ENCODE results near the gene TGFBR3. TPM values are rescaled to one million over a fixed set of nuclear protein-coding genes. Genes with fewer than 3 reads are reported as not detected.

TGFBR3 gene
- total and polyA plus RNA-seq, 2 of the 8 experiments (the other 6 are each of a cell fraction or from before 2014, with no cell fraction given) = 2.0 to 6.1 TPM

DNA sequence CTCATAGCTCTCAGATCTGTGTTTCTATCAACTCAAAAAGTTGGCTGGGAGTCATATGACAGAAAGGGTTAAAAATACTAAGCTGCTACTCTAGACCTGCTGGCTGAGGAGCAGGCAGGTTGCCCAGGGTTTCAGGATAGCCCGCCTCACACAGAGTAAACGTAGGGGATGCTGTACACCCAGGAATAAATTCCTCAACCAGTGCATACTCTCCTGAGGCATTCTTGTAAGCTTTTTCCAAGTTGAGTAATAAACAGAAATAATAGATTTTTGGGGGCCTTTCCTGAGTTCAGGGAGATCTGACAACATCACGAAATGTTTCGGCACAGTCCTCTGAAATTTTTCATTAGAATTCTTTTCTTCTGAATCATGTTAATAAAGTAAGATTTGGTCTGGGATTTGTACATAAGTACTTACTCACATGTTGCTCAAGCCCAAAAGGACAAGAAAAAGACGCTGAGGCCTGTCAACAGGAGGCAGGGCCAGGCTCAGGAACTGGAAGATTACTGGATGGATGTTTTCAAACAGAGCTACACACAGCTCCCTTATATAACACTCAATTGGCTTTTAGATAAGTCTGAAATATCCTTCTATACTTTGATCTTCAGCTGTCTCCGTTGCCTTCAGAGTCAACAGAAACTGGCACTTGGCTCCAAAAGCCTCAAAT lies 41.0 kb downstream of the TGFBR3 start (continued):
- TF ChIP-seq POLR2A (IDR thresholded peaks at IDR 0.05; ENCODE audit: control extremely low read depth in 1 of 2, low read depth in 2 of 2, low read length in 2 of 2) (no peak), NRF1 (IDR thresholded peaks at IDR 0.05; ENCODE audit: low read depth, low read length) (no peak), NANOG (IDR thresholded peaks at IDR 0.05; ENCODE audit: insufficient read depth, low read depth, low read length, poor library complexity, severe bottlenecking) (no peak), BACH1 (IDR thresholded peaks at IDR 0.05; ENCODE audit: low read length) (no peak), HDAC6 (IDR thresholded peaks at IDR 0.05; ENCODE audit: low read depth, low read length) (no peak), TCF12 (IDR thresholded peaks at IDR 0.05; ENCODE audit: low read depth, low read length) (no peak)

Measured in H1 (cell line).